Common myeloid progenitor, CD34-positive (primary cell): ENCODE data around the gene PLCD1.
A peak's percentile ranks its signal among the peaks of the same experiment; 100 is the strongest.
"Not testable (repeated sequence)": the region's sequence is repeated elsewhere in the genome, so short reads cannot be mapped to it uniquely, and the experiment has no call there.

Source experiments
- CTCF ChIA-PET: fragments of 350-600 bp; sonication (Branson Sonifier 250); formaldehyde crosslinking; loops from one replicate; lab custom pipeline; 2021; ENCODE audit warnings: antibody characterized with exemption; lab: Charles Lee
- POLR2A ChIA-PET: fragments of 350-600 bp; sonication (Branson Sonifier 250); formaldehyde crosslinking; loops from one replicate; lab custom pipeline; 2021; ENCODE audit warnings: antibody characterized with exemption; lab: Charles Lee
- DNase-seq, 3 donors: peaks; one replicate each; pipeline versions ENCODE4 v3.0.0 to v3.0.0-alpha.2; 2013
- H3K27ac ChIP-seq, 2 experiments: 1 replicate in 1 of 2; 2 replicates in 1 of 2; pipeline ENCODE4 v1.7.0; 2013; ENCODE audit warnings: inconsistent platforms in 2 of 2, low read length in 2 of 2, mild to moderate bottlenecking in 2 of 2, low read depth in 1 of 2, moderate library complexity in 1 of 2; ENCODE audit not compliant: severe bottlenecking in 2 of 2, insufficient read depth in 1 of 2, poor library complexity in 1 of 2
- H3K27me3 ChIP-seq, 5 experiments: replicated peaks in 2 of 5; 1 replicate in 3 of 5; 2 replicates in 2 of 5; pipeline versions ENCODE4 v1.6.1 to v1.7.0; 2013; ENCODE audit warnings: low read length in 4 of 5, mild to moderate bottlenecking in 2 of 5, moderate library complexity in 2 of 5, inconsistent platforms in 1 of 5; ENCODE audit not compliant: insufficient read depth in 5 of 5, control insufficient read depth in 4 of 5
- H3K36me3 ChIP-seq, 4 experiments: 1 replicate in 2 of 4; 2 replicates in 2 of 4; pipeline versions ENCODE4 v1.6.1 to v1.7.0; 2013; ENCODE audit warnings: low read length in 3 of 4, control low read depth in 1 of 4, mild to moderate bottlenecking in 1 of 4; ENCODE audit not compliant: control insufficient read depth in 4 of 4, insufficient read depth in 4 of 4
- H3K4me1 ChIP-seq, 4 experiments: 1 replicate in 3 of 4; 2 replicates in 1 of 4; pipeline versions ENCODE4 v1.6.1 to v1.7.1; 2013; ENCODE audit warnings: low read length in 3 of 4, mild to moderate bottlenecking in 3 of 4, control low read depth in 1 of 4, inconsistent platforms in 1 of 4, moderate library complexity in 1 of 4; ENCODE audit not compliant: control insufficient read depth in 4 of 4, insufficient read depth in 4 of 4; ENCODE audit errors: control extremely low read depth in 1 of 4
- H3K4me3 ChIP-seq, 7 experiments: 1 replicate in 4 of 7; 2 replicates in 3 of 7; pipeline versions ENCODE4 v1.5.1 to v1.7.0; 2013; ENCODE audit warnings: mild to moderate bottlenecking in 7 of 7, low read length in 6 of 7, moderate library complexity in 6 of 7, inconsistent platforms in 2 of 7, low read depth in 2 of 7, control low read depth in 1 of 7; ENCODE audit not compliant: insufficient read depth in 4 of 7, control insufficient read depth in 1 of 7; ENCODE audit errors: extremely low read depth in 1 of 7
- H3K9me3 ChIP-seq, 5 experiments: 1 replicate in 4 of 5; 2 replicates in 1 of 5; pipeline versions ENCODE4 v1.6.1 to v1.7.1; 2013; ENCODE audit warnings: low read length in 4 of 5, mild to moderate bottlenecking in 2 of 5, inconsistent platforms in 1 of 5, low read depth in 1 of 5, moderate library complexity in 1 of 5; ENCODE audit not compliant: control insufficient read depth in 4 of 5, insufficient read depth in 2 of 5; ENCODE audit errors: control extremely low read depth in 1 of 5
- WGBS: methylation state at CpG from one replicate; pipeline ENCODE4 v1.1.5; 2013; ENCODE audit not compliant: insufficient coverage; 5-methylcytosine and 5-hydroxymethylcytosine counted together

Gene PLCD1

DNA sequence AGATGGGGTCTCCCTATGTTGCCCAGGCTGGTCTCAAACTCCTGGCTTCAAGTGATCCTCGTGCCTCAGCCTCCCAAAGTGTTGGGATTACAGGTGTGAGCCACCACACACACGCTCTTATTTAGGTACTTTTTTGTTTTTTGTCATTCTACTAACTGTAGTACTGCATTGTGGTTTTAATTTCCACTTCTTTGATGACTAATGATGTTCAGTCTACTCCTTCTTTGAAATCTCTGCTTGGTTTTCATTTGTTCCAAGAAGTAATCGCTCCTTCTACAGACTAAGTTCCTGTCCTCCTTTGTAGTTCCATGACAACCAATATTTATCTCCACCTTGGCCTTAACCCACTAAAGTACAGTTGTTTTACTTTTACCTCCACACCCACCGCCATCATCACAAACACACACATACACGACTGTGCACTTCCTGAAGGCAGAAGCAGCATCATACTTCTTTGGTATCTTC lies 9.0 kb upstream of the PLCD1 start:
- no peak overlapping the region for H3K27ac ChIP-seq
- H3K4me1 ChIP-seq: peaks cover 7 to 25% (median 21%) of the 10 kb centered on the region in 4 experiments
- no peaks in the 10 kb centered on the region for H3K27me3 ChIP-seq
- POLR2A ChIA-PET: no interaction called here
- no peaks in the 10 kb centered on the region for H3K9me3 ChIP-seq
- DNase-seq: peak; percentile 9 to 83 (median 72)
- no peaks in the 10 kb centered on the region for H3K36me3 ChIP-seq
- peak overlapping the region in 4 of 7 experiments; percentile 34 to 72 (median 66) for H3K4me3 ChIP-seq
- 9% methylated on average over 1 of the region's 5 CpGs for WGBS
- CTCF ChIA-PET: interaction anchor here (2.2 kb wide), 1 partner anchor 41 kb away, joined by 8 read pairs; no protein-coding TSS in a partner anchor

DNA sequence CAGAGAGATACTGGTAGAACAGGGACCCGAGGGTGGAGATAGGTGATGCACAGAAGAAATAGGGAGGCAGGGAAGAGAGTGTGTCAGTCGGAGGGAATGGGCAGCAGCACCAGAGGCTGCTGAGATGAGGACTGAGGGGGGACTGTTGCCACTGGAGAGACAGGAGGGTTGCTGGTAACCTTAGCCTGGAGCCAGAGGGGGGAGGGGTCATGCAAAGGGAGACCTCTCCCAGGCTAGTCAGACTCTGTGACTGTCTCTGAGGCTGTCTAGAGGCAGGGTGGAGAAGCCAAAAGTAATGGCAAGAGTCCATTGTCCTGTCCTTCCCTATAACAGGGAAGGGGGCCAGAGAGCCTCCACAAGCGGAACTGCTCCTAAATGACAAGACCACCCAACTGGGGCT lies 7.5 kb upstream of the PLCD1 start:
- Histone ChIP-seq H3K4me3 (no peak overlapping the region), H3K9me3 (no peaks in the 10 kb centered on the region), H3K27ac (no peak overlapping the region), H3K4me1 (peaks cover 7 to 25% (median 21%) of the 10 kb centered on the region in 4 experiments), H3K27me3 (peaks cover 0 to 9% (median 6%) of the 10 kb centered on the region in 5 experiments), H3K36me3 (no peaks in the 10 kb centered on the region)
- DNase-seq: no peak
- POLR2A ChIA-PET: no interaction called here
- WGBS: 97% methylated on average over 3 of the region's 3 CpGs
- CTCF ChIA-PET: no interaction called here

DNA sequence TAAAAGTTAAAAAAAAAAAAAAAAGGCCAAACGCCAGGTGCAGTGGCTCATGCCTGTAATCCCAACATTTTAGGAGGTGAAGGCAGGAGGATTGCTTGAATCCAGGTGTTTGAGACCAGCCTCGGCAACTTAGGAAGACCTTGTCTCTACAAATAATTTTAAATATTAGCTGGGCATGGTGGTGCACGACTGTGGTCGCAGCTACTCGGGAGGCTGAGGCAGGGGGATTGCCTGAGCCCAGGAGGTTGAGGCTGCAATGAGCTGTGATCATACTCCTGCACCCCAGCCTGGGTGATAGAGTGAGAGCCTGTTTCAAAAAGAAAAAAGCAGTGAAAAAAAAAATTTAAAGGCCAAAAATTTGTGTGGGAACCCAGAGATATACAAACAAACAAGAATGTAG lies 6.8 kb upstream of the PLCD1 start:
- H3K4me1 ChIP-seq: peaks cover 7 to 25% (median 21%) of the 10 kb centered on the region in 4 experiments
- no peak overlapping the region for H3K27ac ChIP-seq
- H3K4me3 ChIP-seq: no peak overlapping the region
- H3K27me3 ChIP-seq: peaks cover 0 to 15% (median 10%) of the 10 kb centered on the region in 5 experiments
- DNase-seq: no peak
- 100% methylated on average over 4 of the region's 5 CpGs for WGBS
- no peaks in the 10 kb centered on the region for H3K9me3 ChIP-seq
- H3K36me3 ChIP-seq: no peaks in the 10 kb centered on the region
- POLR2A ChIA-PET: no interaction called here
- CTCF ChIA-PET: interaction anchor here (2.0 kb wide), 1 partner anchor 39 kb away, joined by 4 read pairs; no protein-coding TSS in a partner anchor

DNA sequence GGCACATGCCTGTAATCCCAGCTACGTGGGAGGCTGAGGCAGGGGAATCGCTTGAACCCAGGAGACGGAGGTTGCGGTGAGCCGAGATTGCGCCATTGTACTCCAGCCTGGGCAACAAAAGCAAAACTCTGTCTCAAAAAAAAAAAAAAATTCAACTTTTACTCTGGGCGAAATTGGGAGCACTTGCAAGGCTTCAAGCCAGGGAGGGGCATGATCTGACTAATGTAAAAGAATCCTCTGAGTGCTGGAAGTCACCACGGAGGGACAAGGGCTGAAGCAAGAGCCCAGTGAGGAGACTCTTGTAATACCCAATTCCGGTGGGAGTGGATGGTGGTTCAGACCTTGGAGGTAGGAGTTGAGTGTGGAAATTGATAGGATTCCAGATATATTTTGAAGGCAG lies 4.9 kb upstream of the PLCD1 start:
- H3K4me3 ChIP-seq, H3K9me3 ChIP-seq, DNase-seq, H3K36me3 ChIP-seq, H3K27ac ChIP-seq: not testable (repeated sequence)
- CTCF ChIA-PET: interaction anchor here (1.6 to 2.0 kb wide), 2 partner anchors 12 to 37 kb away, joined by 4 read pairs; no protein-coding TSS in a partner anchor
- POLR2A ChIA-PET: interaction anchor here (0.7 kb wide), 1 partner anchor 79 kb away, joined by 3 read pairs; no protein-coding TSS in a partner anchor
- peaks cover 0 to 34% (median 23%) of the 10 kb centered on the region in 5 experiments for H3K27me3 ChIP-seq
- H3K4me1 ChIP-seq: peaks cover 7 to 23% (median 19%) of the 10 kb centered on the region in 4 experiments
- 91% methylated on average over 6 of the region's 9 CpGs for WGBS

DNA sequence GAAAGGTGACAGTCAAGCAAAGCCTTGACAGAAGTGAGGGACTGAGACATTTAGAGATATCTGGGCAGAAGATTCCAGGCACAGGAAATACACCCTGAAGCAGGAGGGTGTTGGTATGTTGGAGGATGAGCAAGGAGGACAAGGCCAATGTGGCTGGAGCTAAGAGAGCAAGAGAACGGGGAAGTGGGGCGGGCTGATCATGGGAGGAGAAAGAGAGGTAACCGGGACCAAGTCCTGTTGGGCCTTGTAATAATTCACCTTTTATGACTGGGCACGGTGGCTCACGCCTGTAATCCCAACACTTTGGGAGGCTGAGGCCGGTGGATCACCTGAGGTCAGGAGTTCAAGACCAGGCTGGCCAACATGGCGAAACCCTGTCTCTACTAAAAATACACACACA lies 4.1 kb upstream of the PLCD1 start:
- CTCF ChIA-PET: interaction anchor here (0.6 to 1.6 kb wide), 2 partner anchors 19 to 345 kb away, joined by 3 to 6 read pairs; no protein-coding TSS in a partner anchor
- H3K27ac ChIP-seq, POLR2A ChIA-PET, H3K4me3 ChIP-seq, H3K9me3 ChIP-seq, H3K36me3 ChIP-seq, DNase-seq: not testable (repeated sequence)
- H3K4me1 ChIP-seq: peaks cover 4 to 18% (median 14%) of the 10 kb centered on the region in 4 experiments
- peaks cover 0 to 41% (median 26%) of the 10 kb centered on the region in 5 experiments for H3K27me3 ChIP-seq
- 97% methylated on average over 6 of the region's 7 CpGs for WGBS

DNA sequence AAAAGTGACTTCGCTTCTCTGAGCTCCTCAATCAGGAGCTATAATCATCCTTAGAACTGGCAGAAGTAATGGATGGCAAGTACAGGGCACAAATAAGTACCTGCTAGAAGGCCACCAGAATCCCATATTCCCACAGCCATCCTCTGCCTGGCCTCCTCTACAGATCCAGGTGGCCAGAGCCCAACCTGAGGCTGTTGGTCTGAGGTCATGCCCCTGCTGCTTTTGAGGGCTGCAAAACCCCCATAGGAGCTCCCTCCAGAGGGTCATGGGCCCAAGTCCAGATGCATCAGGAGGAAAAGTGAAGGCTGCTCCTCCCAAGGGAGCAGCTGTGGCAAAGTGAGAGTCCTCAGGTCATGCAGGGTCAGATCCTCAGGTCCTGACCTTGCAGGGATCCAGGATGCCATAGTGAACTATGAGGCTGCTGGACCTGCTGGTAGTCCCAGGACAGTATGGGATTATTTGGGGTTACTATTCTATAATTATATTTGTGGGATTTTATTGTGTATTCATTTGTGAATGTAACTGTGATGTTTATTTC lies 3.0 kb upstream of the PLCD1 start:
- Histone ChIP-seq H3K36me3 (no peaks in the 10 kb centered on the region), H3K4me3 (no peak overlapping the region), H3K4me1 (peaks cover 0 to 11% (median 11%) of the 10 kb centered on the region in 4 experiments), H3K27ac (no peak overlapping the region), H3K27me3 (peaks cover 0 to 53% (median 38%) of the 10 kb centered on the region in 5 experiments), H3K9me3 (no peaks in the 10 kb centered on the region)
- POLR2A ChIA-PET: no interaction called here
- CTCF ChIA-PET: interaction anchor here (0.9 to 1.6 kb wide), 3 partner anchors 12 to 29 kb away, joined by 3 to 6 read pairs (median 3); no protein-coding TSS in a partner anchor
- no peak for DNase-seq
- WGBS: 100% methylated on average over 1 of the region's 1 CpG
